Activated CD8-positive, alpha-beta memory T cell treated with anti-CD3 and anti-CD28 coated beads, Interleukin-2, amount 50 U/mL, for 24 hours (primary cell): ENCODE results near the gene IFI27L2.

ENCODE experiments used
- DNase-seq: peaks from one replicate; pipeline ENCODE4 v3.0.0-alpha.2; 2020; ENCODE audit errors: extremely low read depth

IFI27L2 gene

GRCh38 chr14:94101748-94102147 is 27.7 kb downstream of the IFI27L2 start:
- no peak for DNase-seq

- no peak for DNase-seq
Measured at GRCh38 chr14:94100847-94101246, 28.6 kb downstream of the IFI27L2 start.

- no peak for DNase-seq
Measured at GRCh38 chr14:94099006-94099405, 30.4 kb downstream of the IFI27L2 start.

- DNase-seq: no peak
Measured at GRCh38 chr14:94098326-94098992, 30.9 kb downstream of the IFI27L2 start.

GRCh38 chr14:94097091-94097490 is 32.3 kb downstream of the IFI27L2 start:
- no peak for DNase-seq

- DNase-seq: no peak
Measured at GRCh38 chr14:94093418-94093817, 36.0 kb downstream of the IFI27L2 start.

GRCh38 chr14:94089479-94089878 is 39.9 kb downstream of the IFI27L2 start:
- no peak for DNase-seq

GRCh38 chr14:94088516-94088915 is 40.9 kb downstream of the IFI27L2 start:
- DNase-seq: no peak

GRCh38 chr14:94087891-94088290 is 41.5 kb downstream of the IFI27L2 start:
- no peak for DNase-seq

- DNase-seq: no peak
Measured at GRCh38 chr14:94081386-94081820, 48.0 kb downstream of the IFI27L2 start.

- DNase-seq: peak; percentile 93
Measured at GRCh38 chr14:94080621-94081385, 48.6 kb downstream of the IFI27L2 start, which contains the start of the genes DDX24 and IFI27L1. TSS of gene DDX24 (minus strand) at chr14:94081202. CDS start at chr14:94079742, 1,460 bp downstream. TSS of gene IFI27L1 (plus strand) at chr14:94081310. CDS start at chr14:94096938, 15,628 bp downstream.

GRCh38 chr14:94079891-94080620 is 49.3 kb downstream of the IFI27L2 start:
- DNase-seq: no peak

GRCh38 chr14:94077823-94078222 is 51.6 kb downstream of the IFI27L2 start:
- no peak for DNase-seq
